ENCODE data around the gene DPH2.

Gene DPH2

DNA sequence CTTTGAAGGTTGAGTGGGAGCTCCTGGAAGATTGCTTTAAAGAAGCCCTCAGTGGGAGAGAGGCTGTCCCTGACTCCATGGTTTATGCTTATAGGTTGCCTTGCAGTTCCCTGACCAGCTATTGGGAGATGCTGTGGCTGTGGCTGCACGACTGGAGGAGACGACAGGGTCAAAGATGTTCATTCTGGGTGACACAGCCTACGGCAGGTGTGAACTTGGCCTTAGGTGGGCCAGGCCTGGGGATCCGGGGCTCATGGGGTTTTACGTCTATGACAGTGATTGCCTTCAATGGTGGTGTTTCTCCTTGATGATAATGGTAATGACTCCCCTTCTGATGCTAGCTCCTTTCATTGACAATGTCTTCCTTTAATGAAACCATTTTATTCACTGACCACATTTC, 692 bp downstream of the DPH2 start:
- DNase-seq = no peak

DNA sequence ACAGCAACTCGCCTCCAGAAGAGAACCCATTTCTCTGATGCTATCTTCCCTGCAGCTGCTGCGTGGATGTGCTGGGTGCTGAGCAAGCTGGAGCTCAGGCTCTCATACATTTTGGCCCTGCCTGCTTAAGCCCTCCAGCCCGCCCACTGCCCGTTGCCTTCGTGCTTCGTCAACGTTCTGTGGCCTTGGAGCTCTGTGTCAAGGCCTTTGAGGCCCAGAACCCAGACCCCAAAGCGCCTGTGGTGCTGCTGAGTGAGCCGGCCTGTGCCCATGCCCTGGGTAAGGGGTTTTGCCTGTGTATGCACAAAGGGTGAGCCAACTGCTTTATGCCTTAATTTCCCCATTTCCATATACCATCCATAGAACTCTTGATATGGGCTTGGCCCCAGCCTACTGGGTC, 1.1 kb downstream of the DPH2 start:
- DNase-seq = no peak

DNA sequence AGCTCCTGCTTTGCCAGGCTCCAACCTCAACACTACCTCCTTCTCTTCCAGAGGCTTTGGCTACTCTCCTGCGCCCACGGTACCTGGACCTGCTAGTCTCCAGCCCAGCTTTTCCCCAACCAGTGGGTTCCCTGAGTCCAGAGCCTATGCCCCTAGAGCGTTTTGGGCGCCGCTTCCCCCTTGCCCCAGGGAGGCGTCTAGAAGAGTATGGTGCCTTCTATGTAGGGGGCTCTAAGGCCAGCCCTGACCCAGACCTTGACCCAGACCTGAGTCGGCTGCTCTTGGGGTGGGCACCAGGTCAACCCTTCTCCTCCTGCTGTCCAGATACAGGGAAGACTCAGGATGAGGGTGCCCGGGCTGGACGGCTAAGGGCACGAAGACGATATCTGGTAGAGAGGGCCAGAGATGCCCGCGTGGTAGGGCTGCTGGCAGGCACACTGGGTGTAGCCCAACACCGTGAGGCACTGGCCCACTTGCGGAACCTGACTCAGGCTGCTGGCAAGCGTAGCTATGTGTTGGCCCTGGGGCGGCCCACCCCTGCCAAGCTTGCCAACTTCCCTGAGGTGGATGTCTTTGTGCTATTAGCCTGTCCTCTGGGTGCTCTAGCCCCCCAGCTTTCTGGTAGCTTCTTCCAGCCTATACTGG, 1.6 kb downstream of the DPH2 start:
- no peak for DNase-seq

DNA sequence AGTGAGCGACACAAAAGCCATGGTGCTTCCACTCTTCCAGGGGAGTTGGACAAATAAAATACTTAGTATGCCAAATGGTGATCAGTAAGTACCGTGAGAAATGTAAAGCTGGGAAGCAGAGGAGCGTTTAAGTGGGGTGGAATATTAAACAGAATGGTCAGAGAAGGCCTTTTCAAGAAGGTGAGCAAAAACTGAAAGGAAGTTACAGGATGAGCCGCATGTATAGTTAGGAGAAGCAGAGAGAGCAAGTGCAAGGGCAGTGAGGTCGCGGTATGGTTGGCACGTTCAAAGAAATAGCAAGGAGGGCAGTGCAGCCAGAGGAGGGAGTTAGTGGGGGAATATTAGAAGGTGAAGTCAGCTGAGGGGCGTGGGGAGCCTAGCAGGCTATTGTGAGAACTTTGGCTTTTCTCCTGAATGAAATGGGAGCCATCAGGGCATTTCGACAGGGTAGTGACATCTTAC, 4.2 kb downstream of the DPH2 start:
- DNase-seq = no peak

DNA sequence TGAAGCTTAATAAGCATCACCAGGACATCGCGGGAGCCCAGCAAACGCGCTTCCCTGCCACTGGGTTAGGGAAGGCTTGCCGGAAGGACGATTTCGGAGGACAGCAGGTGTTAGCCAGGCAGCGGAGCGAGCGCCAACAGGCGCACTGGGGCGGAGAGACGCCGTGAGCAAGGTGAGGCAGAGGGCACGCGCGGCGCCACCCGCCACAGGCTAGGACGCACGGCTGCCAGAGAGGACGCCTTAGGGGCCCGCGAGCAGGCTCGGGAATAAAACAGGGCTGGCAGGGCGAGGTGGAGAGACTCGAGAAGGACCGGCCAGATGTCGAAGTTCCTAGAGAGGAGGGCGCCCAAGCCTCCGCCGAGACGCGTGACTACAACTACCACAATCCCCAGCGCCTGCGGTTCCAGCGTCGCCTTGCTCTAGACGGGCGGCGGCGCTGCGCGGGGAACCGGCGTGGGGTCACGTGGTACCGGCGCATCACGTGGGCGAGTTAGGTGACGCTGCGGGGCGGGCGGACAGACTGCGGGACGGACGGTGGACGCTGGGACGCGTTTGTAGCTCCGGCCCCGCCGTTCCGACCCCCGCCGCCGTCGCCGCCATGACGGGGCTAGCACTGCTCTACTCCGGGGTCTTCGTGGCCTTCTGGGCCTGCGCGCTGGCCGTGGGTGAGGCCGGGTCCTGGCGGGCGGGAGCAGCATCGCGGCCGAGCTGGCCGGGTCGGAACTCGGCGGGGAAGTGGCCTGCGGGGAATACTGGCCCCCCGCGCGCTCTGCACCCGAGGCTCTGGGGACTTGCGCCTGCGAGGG, 4.8 kb downstream of the DPH2 start, which contains the start of gene ATP6V0B:
Gene ATP6V0B, plus strand, starts transcription at position 518 of the 806 bp plus-strand sequence. Its CDS starts 81 bp downstream, at position 599.
- DNase-seq = peak; percentile 88

DNA sequence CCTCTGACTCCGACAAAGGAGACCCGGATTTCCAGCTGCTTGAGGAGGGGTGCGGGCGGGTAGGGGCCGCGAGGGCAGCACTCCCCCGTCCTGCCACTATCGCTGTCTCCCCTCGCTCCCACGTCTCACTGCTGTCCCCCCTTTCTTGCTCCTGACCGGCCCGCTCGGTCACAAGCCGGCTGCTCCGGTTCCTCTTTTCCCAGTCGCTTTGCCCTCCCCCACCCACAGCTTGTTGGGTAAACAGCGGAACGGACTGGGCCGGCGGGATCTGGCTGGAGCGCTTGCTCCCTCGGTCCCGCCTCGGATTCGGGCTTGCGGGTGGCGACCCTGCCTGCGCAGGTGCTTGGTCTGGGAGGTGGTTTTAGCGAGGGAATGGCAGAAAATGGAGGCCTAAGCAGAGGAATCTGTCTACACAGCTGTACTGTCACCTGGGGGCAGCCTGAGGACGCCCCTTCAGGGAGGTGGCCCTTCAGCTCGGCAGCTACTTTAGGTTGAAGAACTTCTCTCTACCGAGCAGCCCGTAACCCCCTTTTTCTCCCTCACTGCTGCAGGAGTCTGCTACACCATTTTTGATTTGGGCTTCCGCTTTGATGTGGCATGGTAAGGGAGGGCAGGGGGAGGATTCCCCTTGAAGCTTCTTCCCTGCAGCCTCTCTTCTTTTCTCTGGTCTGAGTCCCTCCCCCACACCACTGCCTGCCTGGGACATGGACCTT, 5.6 kb downstream of the DPH2 start:
- DNase-seq = peak; percentile 18

DNA sequence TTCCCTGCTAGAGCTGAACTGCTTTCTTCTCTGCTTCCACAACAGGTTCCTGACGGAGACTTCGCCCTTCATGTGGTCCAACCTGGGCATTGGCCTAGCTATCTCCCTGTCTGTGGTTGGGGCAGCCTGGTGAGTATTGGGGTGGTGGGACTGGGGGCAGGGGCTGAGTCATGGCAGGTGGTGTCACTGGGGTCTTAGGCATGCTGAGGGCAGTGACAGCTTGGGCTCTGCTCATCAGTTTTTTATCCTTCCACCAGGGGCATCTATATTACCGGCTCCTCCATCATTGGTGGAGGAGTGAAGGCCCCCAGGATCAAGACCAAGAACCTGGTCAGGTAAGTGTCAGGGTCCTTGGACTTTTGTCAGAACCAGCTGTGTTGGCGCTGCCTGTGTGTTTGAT, 6.2 kb downstream of the DPH2 start:
- DNase-seq = no peak

DNA sequence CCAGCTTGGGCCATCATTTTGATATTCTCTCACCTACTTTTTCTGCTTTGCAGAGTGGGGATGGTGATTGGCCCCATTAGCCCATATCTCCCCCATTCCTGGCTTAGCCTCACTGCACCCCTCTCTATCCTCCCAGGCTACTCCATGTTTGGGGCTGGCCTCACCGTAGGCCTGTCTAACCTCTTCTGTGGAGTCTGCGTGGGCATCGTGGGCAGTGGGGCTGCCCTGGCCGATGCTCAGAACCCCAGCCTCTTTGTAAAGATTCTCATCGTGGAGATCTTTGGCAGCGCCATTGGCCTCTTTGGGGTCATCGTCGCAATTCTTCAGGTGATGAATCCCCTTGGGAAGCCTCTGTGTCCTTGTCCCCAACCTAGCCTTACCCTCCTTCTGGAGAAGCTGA, 7.1 kb downstream of the DPH2 start:
- DNase-seq = no peak

DNA sequence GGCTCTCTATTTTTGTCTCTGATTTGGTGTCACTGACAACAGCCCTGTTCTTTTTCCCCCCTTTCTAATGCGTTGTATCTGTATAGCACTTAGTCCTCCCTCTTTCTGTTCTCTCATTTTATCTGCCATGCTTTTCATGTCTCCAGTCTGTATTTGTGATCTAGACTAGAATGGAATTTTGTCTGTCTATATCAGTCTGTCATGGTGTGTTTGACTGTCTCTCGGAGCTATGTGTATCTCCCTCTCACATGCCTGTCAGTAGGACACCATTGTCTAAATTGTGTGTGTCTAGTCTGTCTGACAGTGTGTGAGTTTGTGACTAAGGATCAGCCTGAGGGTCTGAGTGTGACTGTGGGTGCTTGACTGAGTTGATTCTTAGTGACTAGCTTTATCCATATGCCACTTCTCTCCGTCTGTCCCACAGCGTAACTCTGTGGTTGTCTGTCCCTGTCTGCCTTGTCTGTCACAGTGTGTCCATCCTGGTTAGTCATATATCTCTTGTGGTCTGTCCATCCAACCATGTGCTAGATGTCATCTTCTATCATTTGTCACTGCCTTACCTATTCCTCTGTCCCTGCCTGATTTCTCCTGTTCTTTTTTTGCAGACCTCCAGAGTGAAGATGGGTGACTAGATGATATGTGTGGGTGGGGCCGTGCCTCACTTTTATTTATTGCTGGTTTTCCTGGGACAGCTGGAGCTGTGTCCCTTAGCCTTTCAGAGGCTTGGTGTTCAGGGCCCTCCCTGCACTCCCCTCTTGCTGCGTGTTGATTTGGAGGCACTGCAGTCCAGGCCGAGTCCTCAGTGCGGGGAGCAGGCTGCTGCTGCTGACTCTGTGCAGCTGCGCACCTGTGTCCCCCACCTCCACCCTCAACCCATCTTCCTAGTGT, 7.8 kb downstream of the DPH2 start:
- DNase-seq = no peak

DNA sequence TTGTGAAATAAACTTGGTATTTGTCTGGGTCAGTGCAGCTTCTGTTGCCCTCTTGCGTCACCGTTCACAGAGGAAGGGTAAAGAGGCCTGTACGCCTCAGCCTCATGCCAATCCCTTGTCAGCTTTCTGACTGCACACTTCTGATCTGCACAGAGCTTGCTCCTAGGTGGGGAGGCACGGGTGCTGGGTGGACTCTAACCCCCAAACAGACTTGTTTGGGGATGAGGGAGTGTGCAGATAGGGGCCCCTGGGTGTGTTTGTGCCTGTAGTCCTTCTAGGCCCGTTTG, 8.4 kb downstream of the DPH2 start:
- no peak for DNase-seq

DNA sequence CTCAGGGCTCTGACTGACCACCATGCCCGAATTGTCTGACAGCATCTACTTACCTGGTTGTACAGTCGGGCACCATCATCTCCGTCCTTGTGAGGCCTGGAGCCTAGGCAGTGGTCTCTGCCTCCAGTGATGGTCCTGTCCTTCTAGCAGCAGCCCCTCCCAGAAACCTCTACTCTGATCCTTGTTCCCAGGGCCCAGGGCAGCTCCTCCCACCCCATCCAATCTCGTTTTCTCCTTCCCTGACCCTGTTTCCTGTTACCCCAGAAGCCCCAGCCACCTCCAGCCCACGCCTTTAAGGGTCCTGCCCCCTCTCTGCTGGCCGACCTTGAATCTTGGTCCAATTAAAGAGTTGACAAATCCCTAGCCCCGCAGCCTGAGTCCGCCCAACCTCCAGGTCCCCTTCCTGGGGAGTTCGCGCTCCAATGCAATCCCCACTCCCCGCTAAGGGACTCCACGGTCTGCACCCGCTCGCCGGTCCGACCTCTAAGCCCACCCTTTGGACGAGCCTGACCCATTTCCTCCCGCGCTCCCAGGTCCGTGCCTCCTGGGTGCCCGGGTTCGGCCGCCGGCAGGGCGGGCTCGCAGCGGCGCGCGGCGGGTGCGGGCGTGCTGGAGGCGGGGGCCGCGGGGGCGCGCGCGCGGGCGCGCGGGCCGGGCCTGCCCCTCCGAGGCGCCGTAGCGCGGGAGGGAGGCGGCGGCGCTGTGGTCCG, 8.9 kb downstream of the DPH2 start, which contains the start of gene B4GALT2:
Gene B4GALT2, plus strand, starts transcription at position 660 of the 710 bp plus-strand sequence. CDS start 1,951 bp downstream, outside the sequence.
- DNase-seq = no peak

DNA sequence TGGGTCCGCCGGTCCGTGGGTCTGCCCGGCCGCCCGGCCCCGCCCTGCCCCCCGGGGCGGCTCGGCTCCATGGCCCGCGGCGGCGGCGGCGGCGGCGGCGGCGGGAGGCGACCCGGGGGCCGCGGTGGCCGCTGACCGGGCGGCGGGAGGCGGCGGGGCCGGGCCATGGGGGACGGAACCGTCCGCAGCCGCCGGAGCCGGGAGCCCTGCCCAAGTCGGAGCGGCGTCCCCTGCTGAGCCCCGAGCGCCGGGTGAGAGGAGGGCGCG, 9.4 kb downstream of the DPH2 start:
- DNase-seq = no peak

DNA sequence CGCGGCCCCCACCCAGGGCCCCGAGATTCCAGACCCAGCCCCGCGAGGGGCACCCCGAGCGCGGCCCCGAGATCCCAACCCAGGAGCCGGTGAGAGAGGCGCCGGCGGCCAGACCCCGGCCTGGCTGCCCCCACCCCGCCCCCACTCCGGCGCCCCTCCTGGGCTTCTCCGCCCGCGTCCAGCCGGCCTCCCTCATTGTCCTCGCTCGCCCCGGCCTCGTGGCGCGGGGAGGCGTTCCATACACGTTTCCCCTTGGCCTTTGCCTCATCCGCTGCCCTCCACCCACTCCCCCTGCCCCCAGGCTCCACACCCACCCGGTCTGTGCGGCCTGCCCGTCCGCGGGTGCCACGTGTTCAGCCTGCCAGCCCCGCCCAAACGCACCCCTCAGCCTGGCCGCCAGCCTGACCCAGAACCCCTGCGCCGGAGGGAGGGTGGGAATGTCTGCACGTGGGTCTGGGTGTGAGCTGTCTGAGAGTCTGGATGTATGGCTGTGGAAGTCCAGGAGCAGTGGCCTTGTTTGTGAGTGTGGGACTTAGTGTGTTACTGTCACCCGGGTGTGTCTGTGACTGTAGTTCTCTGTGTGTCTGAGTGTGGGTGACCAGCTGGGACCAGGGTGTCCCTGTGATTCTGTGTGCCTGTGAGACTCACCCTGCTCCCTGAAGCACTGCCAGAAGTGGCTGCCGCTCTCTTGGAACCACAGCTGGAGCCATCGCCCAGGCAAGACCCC, 9.9 kb downstream of the DPH2 start:
- DNase-seq = no peak

DNA sequence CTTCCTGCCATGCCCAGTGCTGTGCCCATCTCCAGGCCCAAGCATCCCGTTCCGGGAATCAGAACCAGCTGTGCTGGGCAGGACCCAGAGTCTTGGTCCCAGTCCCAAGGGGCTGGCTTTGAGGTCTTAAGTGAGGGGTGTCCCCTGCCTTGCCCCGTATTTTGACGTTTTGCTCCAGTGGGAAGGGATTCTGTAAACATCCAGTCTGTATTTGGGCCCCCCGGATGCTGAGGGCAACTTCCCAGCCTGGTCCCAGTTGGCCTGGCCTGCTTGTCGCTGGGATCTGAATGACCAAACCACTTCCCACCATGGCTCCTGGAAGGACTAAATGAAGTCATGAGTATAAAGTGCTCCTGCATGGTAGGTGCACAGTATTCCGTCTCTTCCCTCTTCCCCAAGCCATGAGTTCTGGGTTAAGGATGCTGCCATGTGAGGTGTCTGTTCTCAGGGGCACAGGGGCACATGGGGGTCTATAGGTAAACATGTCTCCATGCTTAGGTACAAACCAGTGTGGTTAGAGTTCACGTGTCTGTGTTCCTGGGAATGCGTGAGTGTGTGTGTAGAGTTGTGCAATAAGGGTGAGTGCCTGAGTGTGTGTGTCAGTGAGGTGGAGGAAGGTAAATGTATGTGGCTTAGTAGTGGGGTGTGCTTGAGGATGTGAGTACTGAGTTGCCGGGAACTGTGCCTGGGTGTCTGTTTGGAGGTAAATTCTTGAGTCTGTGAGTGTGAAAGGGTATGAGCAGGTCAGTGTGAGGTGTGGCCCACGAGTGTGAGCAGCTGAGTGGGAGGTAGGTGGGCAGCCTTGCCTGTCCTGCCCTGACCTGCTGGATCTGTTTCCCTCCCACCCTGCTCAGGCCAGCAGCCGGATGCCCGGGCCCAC, 10.7 kb downstream of the DPH2 start:
- no peak for DNase-seq

DNA sequence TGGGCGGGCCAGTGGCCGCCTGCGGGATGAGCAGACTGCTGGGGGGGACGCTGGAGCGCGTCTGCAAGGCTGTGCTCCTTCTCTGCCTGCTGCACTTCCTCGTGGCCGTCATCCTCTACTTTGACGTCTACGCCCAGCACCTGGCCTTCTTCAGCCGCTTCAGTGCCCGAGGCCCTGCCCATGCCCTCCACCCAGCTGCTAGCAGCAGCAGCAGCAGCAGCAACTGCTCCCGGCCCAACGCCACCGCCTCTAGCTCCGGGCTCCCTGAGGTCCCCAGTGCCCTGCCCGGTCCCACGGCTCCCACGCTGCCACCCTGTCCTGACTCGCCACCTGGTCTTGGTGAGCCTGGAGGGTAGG, 11.3 kb downstream of the DPH2 start:
- DNase-seq = no peak

DNA sequence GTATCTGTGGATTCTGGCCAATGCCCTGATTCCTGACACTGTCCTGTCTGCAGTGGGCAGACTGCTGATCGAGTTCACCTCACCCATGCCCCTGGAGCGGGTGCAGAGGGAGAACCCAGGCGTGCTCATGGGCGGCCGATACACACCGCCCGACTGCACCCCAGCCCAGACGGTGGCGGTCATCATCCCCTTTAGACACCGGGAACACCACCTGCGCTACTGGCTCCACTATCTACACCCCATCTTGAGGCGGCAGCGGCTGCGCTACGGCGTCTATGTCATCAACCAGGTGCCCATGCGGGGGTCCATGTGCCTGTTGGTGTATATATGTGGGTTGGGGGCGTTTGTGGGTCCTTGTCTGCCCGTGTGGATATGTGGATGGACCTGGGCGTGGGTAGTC, 11.8 kb downstream of the DPH2 start:
- no peak for DNase-seq

DNA sequence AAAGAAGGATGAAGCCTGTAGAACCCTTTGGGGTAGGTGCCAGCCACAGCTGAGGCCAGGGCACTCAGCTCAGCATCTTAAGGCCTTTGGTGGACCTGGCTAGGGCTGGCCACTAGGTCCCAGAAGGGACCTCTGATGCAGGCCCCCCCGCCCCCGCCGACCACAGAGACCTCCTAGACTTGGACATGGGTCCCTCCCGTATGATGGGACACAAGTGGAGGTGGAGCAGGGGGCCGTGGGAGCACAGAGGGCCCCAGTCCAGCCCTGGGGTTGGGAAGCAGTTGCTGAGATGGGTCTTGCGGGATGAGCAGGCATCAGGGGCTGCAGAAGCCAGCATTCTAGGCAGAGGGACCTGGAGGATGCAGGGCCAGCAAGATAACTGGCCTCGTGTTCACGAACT, 12.4 kb downstream of the DPH2 start:
- DNase-seq = no peak

DNA sequence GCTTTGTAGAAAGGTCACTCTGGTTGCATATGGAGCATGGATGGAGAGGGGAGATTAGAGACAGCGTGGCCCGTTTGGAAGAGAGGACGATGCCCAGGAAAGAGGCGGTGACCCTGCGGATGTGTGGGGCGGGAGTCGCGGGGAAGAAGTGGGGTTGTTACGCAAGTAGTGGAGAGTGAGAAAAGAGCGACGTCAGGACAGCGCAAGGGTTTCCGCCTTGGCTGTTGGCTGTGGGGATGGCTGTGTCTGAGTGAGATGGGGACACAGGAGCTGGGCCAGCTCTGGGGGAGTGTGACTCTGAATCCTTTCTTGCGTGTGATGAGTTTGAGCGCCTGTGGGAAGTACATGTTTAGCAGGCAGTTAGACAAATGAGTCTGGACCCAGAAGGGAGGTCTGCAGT, 13.0 kb downstream of the DPH2 start:
- no peak for DNase-seq

DNA sequence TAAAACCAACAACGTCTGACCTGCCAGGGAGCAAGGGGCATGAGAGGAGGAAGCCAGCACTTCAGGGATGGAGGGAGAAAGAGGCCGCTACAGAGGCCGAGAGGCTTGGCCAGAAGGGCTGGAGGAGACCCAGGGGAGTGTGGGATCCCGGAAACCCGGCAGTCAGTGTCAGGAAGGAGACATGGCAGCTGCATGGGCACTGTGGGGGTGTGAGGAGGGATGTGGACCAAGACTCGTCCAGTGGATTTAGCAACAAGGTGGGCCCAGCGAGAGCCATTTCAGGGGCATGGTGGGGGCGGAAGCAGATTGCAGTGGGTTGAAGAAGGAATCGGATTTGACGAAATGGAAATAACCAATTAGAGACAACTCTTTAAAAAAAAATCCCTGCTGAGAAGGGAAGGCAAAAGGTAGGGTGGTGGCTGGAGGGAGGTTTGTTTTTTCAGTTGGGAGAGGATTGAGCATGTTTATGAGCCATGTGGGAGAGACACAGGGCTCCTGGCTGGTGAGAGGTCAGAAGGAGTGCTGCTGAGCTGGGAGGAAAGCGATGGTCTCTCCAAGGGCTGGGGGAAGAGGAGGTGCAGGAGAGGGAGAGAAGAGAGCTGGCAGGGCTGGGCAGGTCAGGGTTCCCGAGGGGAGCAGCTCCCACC, 13.6 kb downstream of the DPH2 start:
- DNase-seq = no peak

DNA sequence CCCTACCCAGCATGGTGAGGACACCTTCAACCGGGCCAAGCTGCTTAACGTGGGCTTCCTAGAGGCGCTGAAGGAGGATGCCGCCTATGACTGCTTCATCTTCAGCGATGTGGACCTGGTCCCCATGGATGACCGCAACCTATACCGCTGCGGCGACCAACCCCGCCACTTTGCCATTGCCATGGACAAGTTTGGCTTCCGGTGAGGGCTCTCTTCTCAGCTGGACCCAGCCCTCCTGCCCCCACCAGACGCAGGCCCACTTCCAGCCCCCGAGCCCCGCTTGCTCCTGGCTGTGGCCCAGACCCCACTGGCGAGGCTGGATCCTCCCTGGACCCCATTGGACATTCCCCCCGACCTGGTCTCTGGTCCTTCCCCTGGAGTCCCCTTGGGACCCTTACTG, 15.0 kb downstream of the DPH2 start:
- DNase-seq = no peak
